HG03432 (cell line): ENCODE data around the gene NAT8L.

Source experiments
- ATAC-seq: cut with Tn5 transposase; IDR thresholded peaks from one replicate; pipeline ENCODE4 v1.9.1; 2021; ENCODE audit warnings: mild to moderate bottlenecking, moderate library complexity; ENCODE audit not compliant: unreplicated experiment

Gene NAT8L

GRCh38 chr4:2062808-2063524, 3.8 kb downstream of the NAT8L start:
- ATAC-seq: no peak

DNA sequence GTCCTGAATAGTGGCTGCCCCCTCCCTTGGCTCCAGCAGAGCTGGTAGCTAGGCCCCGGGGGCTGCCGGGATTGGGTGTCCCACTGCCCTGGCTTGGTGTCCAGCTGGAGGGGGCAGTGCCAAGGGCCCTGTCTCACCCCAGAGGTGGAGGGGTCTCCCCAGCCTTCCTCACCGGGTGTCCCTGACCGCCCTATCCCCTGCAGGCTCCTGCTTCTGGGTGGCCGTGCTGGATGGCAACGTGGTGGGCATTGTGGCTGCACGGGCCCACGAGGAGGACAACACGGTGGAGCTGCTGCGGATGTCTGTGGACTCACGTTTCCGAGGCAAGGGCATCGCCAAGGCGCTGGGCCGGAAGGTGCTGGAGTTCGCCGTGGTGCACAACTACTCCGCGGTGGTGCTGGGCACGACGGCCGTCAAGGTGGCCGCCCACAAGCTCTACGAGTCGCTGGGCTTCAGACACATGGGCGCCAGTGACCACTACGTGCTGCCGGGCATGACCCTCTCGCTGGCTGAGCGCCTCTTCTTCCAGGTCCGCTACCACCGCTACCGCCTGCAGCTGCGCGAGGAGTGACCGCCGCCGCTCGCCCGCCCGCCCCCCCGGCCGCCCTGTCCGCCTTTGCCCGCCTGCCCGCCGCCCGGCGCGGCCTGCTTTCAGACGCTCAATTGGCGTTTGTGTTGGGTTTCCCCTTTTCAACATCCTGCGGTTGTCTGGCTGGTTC, 4.6 kb downstream of the NAT8L start:
- no peak for ATAC-seq

DNA sequence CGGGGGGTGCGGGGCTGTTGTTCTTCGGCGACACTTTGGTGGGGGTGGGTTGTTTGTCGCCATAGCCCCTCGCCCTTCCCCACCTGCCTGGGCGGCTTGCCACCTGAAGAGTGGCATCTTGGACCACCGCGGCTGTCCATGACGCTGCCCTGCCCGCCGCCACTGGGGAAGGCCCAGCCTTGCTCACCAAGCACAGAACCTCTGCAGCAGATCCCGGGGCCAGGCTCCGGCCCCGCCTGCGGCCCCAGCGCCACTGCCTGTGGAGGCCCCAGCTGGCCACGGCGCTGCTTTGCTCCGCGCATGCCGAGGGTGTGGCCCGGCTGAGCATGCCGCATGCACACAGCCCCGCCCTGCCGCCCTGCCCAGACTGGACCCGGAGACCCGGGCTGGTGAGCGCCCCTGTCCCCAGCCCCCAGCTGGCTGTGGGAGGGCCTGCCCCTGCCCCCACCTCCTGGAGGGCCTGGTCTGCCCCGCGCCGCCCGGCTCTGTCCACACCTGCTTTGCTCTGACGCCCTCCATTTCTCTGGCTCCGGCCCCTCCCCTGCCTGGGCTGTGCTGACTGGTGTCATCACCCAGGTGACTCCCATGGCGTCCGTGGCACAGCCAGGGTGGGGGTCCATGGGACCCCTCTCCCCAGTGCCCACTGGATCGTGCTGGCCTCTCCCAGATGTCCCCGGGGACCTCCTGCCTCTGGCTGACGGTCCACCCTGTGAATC, 5.3 kb downstream of the NAT8L start:
- ATAC-seq: no peak

GRCh38 chr4:2065106-2065930, 6.2 kb downstream of the NAT8L start:
- no peak for ATAC-seq

DNA sequence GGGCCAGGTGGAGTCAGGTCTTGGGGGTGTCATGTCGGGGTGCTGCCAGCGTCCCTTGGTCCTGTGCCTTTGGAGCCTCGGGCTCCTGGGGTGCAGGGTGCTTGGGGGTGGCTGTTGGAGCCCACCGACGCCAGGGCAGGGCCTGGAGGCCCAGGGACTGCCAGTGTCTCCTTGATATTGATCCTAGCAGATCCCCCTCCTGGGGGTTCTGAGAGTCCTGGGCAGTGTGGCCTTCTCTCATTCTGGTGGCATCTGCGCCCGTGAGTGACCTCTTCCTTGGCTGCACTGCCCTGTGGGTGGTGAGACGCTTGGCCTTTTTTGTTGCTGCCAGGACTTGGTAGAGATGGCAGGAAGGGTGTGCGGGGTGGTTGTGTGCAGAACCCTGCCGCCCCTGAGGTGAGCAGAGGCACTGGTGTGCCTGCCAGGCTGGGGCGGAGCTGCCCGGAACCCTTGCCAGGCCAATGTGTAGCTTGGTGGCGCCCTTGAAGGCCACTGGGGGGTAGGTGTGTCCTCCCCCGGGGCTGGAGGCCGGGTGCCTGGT, 7.0 kb downstream of the NAT8L start:
- no peak for ATAC-seq

GRCh38 chr4:2066571-2067445, 7.7 kb downstream of the NAT8L start:
- ATAC-seq: no peak

DNA sequence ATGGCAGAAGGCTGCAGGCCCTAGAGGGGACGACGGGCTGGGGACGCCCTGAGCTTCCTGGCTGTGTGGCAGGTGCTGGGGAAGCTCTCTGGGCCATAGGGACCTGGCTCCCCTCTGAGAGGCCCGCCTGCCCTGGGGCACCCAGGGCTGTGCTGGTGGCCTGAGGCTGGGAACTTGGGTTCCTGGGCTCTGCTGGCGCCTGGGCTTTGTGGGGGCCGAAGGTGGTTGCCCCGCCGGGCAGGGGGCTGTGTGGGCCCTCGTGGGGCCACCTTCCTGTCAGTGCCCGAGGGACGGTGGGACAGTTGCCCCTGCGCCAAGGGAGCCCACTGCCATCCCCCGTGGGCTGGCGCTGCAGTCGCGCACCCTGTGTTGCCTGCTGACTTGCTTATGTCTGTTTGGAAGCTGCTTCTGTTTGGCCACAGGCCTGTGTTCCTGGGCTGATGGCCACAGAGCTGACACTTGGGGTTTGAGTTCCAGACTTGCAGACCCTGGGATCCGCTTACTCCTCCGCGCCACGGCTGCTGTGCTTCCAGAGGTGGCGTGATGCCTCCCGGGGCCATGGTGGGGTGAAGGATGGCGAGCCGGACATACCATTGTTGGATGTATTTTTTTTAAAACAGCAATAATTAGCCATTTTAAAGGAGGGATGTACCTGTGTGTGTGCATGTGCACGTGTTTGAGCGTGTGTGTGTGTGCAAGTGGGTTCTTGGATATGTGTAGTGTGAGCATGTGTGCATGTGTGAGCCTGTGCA, 8.5 kb downstream of the NAT8L start:
- no peak for ATAC-seq

- no peak for ATAC-seq
Measured at GRCh38 chr4:2068198-2068470, 9.0 kb downstream of the NAT8L start.

DNA sequence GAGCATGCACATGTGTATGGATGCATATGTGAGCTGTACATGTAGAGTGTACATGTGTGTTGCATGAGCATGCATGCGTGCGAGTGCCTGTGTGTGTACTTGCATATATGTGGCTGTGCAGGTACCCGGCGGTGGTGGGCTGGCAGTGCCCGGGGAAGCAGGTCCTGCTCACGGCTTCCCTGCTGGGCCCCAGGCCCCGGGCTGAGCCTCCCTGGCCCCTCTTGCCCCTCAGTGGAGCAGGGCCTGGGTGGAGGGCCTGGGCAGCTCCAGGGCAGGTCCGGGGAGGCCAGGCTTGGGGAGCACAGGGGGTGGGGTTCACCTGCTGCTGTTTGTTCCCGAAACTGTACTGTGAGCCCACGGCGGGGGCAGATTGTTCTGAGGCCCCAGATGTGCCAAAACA, 9.4 kb downstream of the NAT8L start:
- no peak for ATAC-seq

DNA sequence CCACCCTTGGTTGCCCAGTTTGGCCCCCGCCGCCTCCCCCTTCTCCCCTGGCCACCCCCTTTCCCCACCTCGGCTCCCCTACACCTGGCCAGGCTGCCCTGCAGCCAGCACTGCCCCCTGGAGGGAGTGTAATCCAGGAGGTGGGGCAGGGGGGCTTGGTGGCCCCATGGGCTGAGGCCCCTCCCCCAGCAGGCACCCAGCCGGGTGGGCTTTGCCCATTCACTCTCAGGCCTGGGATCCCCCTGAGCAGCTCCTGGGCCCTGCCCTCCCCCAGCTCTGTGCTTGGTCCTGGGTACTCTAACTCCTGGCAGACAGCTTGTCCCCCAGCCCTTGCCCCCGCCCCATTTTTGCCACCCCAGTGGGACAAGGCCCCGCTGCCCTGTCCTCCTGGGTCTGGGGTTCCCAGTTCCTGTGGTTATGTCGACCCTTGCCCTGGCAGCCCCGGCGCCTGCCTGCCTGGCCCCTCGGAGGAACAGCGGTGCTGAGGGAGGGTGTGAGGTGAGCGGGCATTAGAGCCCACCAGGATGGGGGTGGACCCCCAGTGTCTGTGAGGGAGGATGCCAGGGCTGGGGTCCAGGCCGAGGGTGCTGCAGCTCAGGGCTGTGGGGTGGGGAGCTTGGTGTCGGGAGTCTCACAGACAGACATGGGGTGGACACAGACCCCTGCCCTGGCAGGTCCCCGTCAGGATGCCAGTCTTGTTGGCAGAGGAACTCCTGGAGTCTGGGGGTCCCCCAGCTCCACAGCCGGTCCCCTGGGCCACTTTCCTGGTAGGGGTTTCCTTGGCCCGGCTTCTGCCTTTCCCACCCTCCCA, 10.2 kb downstream of the NAT8L start:
- no peak for ATAC-seq

- ATAC-seq: no peak
Measured at GRCh38 chr4:2069986-2070385, 10.9 kb downstream of the NAT8L start.

GRCh38 chr4:2070421-2071251, 11.5 kb downstream of the NAT8L start:
- ATAC-seq: no peak

- no peak for ATAC-seq
Measured at GRCh38 chr4:2071252-2071911, 12.3 kb downstream of the NAT8L start.

DNA sequence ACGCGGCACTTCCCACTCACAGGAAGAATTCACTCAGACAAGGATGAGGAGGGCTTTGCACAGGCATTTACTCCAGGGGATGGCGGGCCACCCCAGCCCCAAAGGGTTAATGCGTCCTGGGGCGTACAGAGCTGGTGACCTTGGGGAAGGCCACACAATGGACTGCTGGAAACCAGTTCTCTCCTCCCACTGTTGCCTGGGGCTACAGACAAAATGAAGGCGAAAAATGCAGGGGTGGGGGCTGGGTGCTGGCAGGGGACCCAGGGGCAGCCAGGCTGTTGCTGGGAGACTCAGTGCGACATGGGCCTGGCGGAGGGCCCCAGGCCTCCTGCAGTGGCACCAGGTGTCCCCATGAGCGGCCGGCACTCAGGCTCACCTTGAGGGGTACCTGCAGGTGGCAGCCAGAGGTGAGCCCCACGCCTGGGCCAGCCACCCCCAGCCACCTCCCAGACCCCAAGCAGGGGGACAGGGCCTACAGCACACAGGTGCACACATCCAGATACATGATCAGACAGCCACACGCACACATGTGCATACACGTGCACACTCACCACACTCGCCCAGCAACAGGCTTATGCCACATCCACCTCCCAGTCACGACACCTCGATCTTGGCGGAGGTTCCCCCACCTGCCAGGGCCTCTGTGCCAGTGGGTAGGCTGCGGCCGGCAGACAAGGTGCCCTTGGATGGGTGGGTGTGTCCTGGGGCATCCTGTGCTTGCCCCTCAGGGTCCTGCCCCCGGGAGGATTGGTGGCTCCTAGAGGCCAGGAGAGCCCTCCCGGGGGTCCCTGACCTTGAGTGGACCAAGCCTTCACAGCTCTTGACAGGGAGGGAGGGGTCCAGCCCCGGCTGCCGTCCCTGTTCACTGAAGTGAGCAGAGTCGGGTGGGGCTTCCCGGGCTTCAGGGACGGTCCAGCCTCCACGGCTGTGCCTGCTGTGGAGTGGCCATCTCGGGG, 13.1 kb downstream of the NAT8L start:
- ATAC-seq: no peak

DNA sequence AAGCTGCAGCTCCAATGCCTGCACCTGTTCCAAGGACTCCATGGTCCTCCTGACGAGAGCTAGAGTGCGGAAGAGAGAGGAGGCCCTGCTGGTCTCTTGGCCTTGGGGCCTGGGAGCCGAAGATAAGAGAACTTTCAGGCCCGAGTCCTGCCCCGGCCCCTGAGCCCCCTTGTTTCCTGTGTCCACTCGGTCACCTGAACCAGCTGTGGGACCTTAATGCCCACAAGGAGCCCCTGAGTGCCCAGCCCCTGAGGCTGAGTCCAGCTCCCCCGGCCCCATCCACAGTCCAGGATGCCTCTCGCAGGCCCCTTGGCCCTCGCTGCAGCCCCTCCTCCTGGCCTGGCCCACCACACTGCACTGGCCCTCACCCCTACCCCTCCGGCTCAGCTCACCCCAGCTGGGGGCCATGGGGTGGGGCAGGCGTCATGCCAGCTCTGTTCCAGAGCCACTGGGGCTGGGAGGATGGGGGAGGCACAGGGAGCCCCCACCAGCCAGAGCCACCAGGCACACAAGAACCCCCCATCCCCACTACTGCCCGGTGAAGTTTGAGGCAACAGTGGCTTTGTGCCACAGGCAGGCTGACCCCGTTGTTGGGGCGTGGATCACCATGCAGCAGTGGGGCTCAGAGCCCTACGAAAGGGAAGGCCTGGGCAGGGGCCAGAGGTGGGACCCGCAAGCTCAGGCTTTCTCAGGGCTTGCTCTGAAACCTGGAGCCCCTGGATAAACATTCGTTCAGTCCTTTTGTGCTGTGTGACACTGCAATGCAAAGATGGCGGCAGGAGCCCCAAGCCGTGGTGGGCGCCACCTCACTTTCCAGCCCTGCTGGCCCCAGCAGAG, 14.1 kb downstream of the NAT8L start:
- no peak for ATAC-seq
